GM19025 (cell line): ENCODE results near the gene WDR59.
"Not testable (repeated sequence)": the region's sequence is repeated elsewhere in the genome, so short reads cannot be mapped to it uniquely, and the experiment has no call there.

ENCODE experiments used
- ATAC-seq: cut with Tn5 transposase; IDR thresholded peaks from one replicate; pipeline ENCODE4 v1.9.1; 2021; ENCODE audit warnings: mild to moderate bottlenecking, low read depth, moderate library complexity; ENCODE audit not compliant: unreplicated experiment

Gene WDR59, protein sequence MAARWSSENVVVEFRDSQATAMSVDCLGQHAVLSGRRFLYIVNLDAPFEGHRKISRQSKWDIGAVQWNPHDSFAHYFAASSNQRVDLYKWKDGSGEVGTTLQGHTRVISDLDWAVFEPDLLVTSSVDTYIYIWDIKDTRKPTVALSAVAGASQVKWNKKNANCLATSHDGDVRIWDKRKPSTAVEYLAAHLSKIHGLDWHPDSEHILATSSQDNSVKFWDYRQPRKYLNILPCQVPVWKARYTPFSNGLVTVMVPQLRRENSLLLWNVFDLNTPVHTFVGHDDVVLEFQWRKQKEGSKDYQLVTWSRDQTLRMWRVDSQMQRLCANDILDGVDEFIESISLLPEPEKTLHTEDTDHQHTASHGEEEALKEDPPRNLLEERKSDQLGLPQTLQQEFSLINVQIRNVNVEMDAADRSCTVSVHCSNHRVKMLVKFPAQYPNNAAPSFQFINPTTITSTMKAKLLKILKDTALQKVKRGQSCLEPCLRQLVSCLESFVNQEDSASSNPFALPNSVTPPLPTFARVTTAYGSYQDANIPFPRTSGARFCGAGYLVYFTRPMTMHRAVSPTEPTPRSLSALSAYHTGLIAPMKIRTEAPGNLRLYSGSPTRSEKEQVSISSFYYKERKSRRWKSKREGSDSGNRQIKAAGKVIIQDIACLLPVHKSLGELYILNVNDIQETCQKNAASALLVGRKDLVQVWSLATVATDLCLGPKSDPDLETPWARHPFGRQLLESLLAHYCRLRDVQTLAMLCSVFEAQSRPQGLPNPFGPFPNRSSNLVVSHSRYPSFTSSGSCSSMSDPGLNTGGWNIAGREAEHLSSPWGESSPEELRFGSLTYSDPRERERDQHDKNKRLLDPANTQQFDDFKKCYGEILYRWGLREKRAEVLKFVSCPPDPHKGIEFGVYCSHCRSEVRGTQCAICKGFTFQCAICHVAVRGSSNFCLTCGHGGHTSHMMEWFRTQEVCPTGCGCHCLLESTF

DNA sequence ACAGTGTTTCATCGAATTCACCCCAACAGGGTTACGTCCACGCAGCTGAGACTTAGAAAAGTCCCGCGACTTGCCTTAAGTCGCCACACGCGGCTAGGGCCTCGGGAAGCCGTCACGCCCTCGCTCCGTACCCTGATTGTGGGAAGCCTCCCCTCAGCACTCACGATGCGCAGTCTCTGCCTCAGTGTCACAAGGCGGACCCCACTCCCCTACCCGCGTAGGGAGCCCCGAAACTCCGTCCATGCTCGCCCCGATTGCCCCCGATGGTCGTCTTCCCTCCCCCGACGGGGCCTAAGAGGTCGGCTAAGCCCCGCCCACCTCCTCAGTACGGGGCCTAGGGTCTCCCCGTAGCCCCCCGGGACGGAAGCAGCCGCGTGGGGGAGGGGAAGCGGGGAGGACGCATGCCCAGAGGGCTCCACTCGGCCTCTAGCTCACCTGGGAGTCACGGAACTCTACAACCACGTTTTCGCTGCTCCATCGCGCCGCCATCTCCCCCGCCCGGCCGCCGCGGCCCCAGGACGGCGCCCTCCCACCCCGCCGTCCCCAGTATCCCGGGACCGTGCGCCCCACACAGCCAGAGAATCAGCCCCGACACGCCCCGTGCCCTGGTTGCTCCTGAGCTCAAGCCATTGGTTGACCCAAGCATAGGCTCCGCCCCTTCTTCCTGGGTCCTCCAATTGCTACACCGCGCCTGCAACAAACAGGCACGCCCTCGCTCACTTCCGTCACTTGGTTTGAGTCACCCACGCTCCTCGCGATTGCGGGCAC lies at the start of gene WDR59:
WDR59 (minus strand) TSS at position 595 of the 768 bp plus-strand sequence; CDS start at position 489, 106 bp downstream.
- ATAC-seq: peak; percentile 100

DNA sequence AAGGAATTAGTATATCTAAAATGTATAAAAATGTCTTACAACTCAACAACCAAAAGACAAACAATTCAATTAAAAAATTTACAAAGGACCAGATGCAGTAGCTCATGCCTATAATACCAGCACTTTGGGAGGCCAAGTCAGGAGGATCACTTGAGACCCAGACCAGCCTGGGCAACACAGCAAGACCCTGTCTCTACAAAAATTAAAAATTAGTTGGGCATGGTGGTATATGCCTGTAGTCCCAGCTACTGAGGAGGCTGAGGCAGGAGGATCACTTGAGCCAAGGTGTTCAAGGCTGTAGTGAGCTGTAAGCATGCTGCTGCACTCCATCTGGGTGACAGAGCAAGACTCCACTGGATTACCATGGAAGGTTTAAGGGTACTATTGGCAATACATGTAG lies 47.7 kb upstream of the WDR59 start:
- no peak for ATAC-seq

DNA sequence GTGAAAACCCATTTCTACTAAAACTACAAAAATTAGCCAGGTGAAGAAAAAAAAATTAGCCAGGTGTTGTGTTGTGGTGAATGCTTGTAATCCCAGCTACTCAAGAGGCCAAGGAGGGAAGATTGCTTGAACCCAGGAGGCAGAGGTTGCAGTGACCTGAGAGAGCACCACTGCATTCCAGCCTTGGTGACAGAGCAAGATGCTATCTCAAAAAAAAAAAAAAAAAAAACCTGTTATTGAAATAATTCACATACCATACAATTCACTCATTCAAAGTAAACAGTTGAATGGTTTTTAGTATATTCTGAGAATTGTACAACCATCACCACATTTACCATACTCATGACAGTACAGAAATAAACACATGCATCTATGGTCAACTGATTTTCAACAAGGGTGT lies 44.9 kb upstream of the WDR59 start:
- ATAC-seq: no peak

DNA sequence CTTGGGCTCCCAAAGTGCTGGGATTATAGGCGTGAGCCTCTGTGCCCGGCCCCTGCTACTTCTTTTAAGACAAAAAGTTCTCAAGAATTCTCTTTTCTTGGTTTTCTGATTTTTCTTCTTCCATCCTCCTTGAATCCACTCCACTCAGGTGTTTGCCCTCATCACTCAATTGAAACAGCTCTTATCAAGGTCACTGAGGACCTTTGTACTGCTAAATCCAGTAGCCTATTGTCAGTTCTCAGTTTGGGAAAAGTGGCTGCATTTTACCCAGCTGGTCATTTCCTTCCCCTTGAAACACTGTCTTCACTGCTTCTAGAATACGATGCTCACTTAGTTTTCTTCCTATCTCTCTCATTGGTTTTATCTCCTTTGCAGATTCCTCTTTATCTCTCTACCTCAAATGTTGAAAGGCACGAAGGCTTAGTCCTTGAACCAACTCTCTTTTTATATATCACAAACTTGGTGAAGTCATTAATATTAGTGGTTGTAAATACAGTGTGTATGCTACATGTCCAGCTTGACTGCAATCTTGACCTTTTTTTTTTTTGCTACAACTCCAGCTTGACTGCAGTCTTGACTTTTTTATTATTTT lies 43.7 kb upstream of the WDR59 start:
- ATAC-seq: no peak

DNA sequence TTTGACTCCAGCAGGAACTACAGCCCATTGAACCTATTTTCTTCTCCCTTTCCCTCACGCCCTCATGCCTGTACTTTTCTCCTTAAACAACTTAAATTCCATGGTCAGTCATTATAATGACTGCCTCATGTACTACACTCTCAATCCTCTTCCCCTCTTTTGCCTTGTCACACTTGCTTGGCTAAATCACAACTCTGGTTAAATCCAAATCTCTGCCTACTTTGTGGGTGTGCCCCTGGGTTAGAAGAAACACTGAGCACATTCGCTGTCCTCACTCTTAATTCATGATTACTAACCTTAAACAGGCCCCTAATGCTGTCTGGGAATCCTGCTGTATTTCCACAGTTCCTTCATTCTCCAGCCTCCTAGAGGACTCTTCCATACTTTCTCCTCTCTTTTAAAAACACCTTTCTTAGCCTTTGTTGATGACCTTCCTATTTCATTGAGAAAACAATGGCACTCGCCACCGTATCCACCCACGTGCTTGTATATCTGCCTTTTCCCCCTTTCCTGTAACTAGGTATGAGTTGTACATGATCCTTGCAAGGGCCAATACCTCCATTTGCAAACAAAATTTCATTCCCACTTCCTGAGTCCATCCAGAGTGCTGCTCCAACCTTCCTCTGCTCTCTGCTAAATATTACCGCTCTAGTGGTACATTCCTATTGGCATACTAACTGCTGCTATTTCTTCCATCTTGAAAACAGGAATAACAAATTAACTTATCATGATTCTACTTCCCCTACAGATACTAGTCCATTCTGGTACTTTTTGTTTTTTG lies 42.8 kb upstream of the WDR59 start:
- no peak for ATAC-seq

DNA sequence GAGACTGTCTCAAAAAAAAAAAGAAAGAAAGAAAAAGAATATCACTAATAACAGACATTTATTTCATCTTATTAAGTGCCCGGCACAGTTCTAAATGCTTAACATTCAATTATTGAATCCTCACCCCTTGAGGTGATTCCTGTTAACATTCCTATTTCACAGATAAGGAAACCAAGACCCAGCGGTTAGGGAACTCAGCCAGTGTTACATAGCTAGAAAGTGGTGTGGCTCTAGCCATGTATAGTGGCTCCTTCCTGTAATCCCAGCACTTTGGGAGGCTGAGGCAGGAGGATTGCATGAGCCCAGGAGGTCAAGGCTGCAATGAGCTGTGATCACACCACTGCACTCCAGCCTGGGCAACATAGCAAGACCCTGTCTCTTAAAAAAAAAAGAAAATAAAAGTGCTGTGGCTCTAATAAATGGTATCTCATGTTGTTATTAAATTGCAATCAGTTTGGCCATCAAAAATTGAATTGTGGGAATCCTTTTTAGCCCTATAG lies 42.0 kb upstream of the WDR59 start:
- no peak for ATAC-seq

DNA sequence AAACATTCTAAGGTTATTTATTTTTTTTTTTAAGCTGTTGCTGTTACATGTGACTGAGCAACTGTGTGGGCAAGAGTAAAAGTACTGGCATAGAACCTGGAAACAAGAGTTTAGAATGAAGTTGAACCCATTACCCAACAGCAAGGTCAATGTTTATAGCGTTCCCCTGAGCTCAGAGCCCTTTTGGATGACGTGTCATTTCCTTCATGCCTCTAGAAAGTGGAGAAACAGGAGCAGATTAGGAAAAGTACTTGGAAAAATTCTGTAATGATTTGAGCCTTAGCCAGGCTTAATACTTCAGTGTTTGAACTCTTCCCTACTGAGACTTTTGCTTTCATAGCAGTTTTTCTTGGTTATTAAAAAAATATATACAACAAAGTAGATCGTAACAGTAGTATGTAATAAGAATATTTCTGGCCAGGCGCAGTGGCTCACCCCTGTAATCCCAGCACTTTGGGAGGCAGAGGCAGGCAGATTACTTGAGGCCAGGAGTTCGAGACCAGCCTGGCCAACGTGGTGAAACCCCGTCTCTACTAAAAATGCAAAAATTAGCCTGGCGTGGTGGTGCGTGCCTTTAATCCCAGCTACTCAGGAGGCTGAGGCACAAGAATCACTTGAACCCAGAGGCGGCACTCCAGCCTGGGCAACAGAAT lies 41.4 kb upstream of the WDR59 start:
- not testable (repeated sequence) for ATAC-seq

DNA sequence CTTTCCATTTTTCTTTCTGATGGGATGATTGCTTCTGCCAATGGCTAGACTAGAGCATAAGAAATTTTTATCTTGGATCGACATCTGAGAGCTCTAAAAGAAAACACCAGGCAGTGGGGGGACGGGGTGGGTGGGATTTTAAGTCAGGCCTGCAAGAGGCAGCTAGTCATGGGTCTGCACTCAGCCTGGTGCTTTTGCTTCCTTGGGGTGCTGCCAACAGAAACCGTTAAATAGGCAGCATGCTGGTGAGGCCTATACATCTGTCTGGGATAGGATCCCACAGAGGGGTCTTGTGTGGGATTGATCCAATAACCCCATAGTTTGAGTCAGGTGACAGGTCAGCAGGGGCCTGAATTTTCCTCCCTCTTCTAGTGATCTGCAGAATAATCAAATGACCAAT lies 40.8 kb upstream of the WDR59 start:
- no peak for ATAC-seq

DNA sequence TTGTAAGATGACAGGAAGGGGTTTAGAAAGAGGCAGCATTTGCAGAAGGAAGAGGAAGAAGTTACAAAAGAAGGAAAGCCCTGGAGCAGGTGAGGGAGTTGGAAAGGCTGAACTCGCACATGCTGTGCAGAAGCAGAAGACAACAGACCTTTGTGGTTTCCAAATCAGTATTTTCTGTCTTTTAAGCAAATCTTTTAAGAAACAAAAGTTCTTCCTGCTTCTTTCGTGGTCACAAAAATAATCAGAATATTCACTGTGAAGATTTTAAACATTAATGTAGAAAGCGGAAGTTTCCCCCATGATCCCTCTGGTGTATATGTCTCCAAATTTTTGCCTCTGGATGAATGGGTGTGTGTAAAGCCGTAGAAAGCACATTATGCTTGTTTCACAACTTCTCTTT lies 39.7 kb upstream of the WDR59 start:
- ATAC-seq: no peak

DNA sequence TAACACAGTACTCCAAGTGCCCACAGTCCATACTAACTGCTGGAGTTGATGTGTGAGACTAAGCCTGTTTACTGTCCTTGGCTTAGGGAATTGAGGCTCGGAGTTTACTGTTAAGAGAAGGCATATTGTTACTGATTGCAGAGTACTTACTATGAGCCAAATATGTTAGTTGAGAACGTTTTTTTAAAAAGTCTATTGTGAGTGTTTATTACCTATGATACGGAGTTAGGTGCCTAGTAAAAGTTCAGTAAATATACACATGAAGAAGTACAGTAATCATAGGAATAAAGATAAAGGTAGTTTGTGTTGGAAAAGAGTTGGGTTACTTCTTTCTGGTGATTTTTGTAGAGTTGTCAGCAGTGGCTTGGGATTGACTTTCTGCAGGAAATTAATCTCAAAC lies 39.3 kb upstream of the WDR59 start:
- ATAC-seq: no peak

DNA sequence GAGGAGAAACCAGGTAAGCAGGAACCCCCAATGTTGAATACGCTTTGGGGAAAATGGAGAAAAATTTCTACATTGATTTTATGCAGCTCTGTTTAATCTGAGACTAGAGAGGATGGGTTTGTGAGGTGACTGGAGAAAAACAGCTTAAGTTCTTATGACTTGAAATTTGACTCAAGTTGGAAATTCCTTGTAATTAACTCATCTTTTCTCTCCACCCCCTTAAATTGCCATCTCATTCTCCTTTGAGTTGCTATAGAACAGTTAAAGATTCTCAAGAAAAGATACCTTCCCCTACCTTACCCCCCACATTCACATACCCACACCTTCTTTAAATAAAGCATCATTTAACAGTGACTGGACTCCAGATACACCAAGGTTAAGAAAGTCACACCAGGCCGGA lies 38.1 kb upstream of the WDR59 start:
- no peak for ATAC-seq

DNA sequence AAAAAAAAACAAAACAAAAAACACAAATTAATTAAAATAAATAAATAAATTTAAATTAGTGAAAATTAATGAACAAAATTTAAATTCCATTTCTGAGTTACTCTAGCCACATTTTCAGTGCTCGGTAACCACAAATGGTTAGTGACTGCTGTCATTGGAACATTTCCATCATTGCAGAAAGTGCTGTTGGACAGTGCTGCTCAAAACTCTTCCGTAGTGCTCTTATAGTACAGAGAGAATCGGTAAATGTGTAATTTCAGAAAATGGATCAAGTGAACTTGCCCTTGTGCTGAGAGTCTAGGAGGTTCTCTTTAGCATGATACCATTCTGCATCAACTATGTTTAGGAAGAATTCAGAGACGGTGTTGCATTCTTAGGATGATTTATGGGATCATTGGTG lies 37.6 kb upstream of the WDR59 start:
- no peak for ATAC-seq

DNA sequence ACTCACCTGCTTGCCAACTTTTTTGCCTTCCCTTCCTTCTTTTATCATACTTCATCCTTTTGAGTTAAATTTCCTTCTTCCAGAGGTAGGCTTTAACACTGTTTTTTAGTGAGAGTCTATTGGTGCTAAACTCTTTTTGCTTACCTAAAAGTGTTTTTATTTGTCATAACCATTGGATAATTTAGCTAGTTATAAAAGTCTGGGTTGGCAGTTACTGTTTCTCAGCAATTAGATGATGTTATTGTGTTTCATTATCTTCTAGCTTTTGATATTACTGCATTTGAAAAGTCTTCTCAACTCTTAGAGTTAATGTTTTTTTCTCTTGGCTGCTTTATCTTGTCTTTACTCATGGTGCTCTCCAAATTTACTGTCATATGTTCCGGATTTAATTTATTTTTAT lies 36.5 kb upstream of the WDR59 start:
- no peak for ATAC-seq

DNA sequence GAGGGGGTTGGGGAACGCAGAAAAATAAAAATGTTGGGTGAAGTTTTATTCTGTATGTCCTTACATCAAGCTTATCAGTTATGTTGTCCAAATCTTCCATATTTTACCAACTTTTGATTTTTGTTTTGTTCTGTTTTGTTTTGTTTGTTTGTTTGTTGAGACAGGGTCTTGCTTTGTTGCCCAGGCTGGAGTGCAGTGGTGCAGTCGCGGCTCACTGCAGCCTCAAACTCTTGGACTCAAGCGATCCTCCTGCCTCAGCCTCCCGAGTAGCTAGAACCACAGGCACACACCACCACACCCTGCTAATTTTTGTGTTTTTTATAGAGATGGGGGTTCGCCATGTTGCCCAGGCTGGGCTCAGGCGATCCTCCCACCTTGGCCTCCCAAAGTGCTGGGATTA lies 34.7 kb upstream of the WDR59 start:
- ATAC-seq: no peak

DNA sequence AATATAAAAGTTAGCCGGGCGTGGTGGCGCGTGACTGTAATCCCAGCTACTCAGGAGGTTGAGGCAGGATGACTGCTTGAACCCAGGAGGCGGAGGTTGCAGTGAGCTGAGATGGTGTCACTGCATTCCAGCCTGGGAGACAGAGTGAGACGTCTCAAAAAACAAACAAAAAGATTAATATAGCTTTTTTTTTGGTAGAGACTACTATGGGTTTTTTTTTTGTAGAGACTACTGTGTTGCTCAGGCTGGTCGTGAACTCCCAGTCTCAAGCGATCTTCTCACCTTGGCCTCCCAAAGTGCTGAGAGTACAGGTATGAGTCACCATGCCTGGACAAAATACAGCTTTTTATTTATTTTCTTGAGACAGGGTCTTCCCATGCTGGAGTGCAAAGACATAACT lies 34.1 kb upstream of the WDR59 start:
- ATAC-seq: no peak

DNA sequence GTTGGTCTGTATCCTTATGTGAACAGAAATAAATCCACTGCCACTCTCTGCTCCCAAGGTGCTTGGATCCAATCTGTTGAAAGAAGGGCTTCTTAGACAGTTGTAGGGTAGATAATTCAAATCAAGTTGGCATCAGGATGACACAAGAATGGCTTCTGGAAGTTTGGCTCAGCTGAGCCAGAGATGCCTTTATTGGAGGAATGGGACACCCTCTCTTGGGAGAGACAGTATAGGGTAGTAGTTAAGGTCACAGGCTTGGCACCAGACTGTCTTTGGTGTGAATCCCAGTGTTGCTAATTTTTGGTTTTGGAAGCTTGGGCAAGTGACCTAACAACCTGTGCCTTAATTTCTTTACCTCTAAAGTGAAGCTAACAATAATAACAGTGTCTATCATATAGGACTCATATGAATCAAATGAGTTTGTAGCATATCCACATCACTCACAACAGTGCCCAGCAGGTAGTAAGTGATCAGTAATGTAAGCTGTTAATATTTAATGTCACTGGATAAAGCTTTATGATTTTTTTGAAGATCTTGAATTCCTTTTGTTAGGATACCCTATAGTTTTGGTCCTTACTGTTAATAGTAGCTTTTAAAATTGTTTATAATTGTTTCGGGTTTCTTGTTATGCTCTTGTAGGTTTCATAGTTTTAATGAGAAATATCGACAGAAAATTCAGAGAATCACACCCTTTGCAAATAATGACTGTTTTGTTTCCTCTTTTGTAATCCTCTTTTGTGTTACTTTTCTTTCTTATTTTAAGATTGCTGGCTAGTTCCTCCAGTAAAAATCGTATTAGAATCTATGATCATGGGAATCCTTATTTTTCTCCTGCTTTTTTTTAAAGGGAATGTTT lies 33.0 kb upstream of the WDR59 start:
- no peak for ATAC-seq

DNA sequence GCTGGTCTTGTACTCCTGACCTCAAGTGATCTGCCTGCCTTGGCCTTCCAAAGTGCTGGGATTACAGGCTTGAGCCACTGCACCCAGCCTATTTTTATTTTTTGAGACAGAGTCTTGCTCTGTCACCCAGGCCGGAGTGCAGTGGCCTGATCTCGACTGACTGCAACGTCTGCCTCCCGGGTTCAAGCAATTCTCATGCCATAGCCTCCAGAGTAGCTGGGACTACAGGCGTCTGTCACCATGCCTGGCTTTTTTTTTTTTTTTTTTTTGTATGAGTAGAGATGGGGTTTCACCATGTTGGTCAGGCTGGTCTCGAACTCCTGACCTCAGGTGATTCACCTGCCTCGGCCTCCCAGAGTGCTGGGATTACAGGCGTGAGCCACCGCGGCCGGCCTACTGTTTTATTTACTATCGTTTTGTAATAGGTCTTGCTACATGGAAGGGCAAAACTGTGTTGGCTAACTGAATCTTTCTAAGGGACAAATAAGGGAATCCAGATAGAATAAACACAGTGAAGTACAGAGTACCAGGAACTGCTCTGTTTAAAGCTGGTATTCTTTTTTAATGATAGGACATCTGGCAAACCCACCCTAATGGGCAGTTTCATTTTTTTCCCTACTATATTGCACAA lies 31.6 kb upstream of the WDR59 start:
- not testable (repeated sequence) for ATAC-seq

DNA sequence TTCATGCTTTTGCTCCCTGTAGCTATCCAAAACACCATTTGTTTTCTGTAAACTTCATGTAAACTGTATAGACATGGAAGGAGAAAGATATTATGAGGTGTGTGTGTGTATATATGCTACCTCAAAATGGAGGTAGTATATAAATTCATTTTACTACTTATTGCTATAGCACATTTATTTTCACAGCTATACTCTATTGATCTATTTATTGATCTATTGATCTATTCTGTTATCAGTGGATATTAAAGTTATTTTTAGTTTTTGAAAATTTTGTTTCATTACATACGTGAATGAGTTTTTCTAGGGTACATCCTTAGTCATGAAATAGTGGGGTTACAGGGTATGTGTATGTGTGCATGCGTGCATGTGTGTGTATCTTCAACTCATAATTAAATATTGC lies 29.4 kb upstream of the WDR59 start:
- no peak for ATAC-seq
